Left forelimb (tissue), 1 donor: ENCODE data around the gene TDRD7.

Experiments
- DNase-seq: peaks from one replicate; pipeline ENCODE4 v3.0.0-alpha.2; 2018; ENCODE audit warnings: low spot score

The TDRD7 gene

DNA sequence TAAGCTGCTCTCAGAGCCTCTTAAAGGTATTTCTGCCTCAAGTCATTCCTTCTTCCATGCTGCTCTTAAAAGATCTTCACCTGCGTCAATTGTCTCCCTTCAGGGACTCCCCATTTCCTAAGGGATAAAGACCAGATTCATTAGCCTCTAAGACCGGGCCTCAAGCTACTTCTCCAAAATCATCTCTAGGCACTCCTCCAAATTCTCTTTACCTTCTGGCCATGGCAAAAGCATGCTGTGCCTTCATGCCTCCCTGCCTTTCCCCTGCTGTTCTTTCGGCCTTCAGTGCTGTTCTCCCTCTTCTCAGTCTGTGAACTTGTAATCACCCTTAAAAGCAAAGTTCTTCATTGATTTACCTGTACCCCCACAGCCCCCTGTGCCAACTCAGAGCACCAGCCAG lies 93.9 kb downstream of the TDRD7 start:
- DNase-seq, result no peak

DNA sequence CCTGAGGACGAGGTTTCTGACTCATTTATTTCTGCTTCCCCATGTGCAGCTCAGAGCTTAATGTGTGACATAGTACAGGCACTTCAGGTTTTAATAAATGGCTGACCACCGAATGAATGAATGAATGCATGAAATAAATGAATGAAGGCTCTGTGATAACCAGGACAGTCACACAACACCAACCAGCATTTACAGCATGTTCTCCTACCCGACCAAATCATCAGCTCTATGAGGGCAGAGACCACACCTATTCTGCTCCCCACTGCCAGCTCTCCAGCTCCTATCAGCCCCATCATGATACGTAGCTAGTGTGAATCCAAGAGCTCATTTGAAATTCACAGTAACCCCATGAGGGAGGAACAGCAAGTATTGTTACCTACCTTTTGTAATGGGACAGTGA lies 94.4 kb downstream of the TDRD7 start:
- DNase-seq, result no peak

DNA sequence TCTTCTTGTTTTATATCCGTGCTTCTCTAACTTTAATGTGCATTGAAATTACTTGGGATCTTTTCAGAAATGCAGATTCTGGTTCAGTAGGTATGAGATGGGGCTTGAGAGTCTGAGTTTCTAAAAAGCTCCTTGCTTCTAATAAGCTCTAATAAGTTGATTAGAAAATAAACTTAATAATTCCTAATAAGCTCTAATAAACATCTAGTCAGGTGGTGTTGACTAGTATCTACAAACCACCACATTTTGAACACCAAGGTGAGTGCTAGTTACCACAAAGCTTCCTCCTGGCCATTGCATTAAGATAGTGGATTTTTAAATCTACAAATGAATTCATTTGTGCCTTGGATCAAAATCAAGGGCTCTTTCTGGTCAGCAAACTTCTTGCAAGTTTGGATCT lies 94.9 kb downstream of the TDRD7 start:
- DNase-seq, result peak; percentile 9

- peak; percentile 20 for DNase-seq
Observed at GRCh38 chr9:97507428-97507984, 95.6 kb downstream of the TDRD7 start.

GRCh38 chr9:97508852-97509251 lies 97.0 kb downstream of the TDRD7 start:
- peak; percentile 22 for DNase-seq

- peak; percentile 15 for DNase-seq
Observed at GRCh38 chr9:97510797-97511654, 99.1 kb downstream of the TDRD7 start.

DNA sequence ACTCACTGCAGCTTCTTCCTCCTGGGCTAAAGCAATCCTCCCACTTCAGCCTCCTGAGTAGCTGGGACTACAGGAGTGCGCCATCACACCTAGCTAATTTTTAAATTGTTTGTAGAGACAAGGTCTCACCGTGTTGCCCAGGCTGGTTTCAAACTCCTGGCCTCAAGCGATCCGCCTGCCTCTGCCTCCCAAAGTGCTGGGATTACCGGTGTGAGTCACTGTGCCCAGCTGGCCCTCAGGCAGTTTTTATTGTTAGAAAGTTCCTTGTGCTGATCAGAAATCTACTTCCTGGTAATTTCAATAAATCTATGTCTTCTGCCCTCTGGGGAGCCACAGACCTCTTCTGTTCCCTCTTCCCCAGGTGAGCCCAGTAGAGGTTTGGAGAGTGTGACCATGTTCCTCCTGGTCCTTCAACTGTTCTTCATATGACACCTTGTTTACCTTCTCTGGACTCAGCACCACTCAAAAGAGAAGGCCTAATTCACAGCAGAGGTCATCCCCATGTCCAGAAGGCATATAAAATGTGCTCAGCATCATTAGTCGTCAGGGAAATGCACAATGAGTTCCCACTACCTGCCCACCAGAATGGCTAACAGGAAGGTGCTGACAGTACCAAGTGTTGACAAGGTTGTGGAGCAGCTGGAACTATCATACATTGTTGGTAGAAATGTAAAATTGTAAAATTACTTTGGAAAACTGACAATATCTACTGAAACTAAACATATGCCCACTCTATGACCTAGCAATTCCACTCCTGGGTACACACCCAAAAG lies 99.9 kb downstream of the TDRD7 start:
- DNase-seq, result peak; percentile 33

- DNase-seq, result peak; percentile 20
Observed at GRCh38 chr9:97512966-97513560, 101.2 kb downstream of the TDRD7 start.

GRCh38 chr9:97514531-97514930 lies 102.6 kb downstream of the TDRD7 start:
- peak; percentile 48 for DNase-seq

GRCh38 chr9:97515662-97516061 lies 103.8 kb downstream of the TDRD7 start:
- DNase-seq, result peak; percentile 26

DNA sequence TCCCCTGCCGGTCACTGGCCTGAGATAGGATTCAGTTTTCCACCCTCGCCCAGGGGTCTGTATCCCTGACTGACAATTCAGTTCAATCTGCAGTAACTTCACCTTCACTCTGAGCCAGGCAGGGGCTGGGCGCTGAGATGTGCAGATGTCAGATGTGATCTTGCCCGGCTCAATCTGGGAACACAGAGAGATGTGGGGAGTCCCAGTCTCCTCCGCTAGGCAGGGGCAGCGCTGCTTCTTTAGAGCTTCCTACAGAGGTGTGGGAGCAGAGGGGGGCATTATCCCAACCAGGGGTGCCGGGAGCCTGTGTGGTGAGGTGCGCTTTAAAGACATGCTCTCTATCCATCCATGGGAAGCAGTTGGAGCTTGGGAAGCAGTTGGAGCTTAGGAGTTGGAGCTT lies 104.2 kb downstream of the TDRD7 start:
- peak; percentile 44 for DNase-seq

GRCh38 chr9:97517331-97518089 lies 105.6 kb downstream of the TDRD7 start:
- peak; percentile 20 for DNase-seq

- DNase-seq, result peak; percentile 59
Observed at GRCh38 chr9:97518166-97518908, 106.4 kb downstream of the TDRD7 start.

DNA sequence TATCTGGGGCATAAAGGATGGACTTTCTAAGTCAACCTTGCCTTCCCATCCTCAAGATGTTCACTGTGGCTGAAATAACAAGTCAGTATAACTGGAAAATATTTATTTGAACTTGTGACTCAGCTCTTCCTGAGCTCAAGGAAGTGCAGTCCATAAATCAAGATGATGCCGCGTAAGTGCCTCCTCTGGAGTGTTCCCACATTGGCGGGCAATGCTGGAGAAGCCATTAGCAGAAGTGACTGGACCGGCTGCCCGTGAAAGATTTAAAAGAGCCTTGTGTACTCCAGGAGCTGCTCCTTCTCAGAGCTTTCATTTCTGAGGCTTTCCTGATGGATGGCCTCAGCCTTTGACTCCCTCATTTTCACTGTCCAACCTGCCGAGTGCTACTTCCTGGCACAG lies 107.0 kb downstream of the TDRD7 start:
- peak; percentile 45 for DNase-seq

DNA sequence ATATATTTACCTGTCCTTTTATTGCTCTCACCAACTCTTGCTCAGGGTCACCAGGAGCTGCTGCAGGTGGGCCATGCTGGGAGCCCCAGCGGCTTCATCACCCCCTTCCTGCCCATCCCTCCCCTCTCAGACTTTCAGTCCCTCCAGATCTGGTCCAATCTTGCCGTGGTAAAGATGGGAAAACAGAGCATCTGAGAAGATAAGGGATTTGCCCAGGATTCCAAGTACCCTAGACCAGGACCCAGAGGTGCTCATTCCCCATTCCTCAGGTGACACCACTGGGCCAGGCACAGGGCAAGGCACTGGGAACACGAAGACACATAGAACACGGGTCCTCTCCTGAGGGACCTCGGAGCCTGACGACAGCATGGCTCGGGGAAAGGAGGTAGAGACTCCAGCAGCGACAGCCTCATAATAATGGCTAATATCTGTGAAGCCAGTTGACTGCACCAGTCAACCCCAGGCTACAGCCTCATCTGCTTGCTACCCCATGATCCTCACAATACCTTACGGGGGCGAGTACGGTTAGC lies 107.6 kb downstream of the TDRD7 start:
- peak; percentile 5 for DNase-seq

GRCh38 chr9:97521576-97522333 lies 109.9 kb downstream of the TDRD7 start:
- no peak for DNase-seq

GRCh38 chr9:97524424-97524823 lies 112.5 kb downstream of the TDRD7 start:
- DNase-seq, result peak; percentile 36

DNA sequence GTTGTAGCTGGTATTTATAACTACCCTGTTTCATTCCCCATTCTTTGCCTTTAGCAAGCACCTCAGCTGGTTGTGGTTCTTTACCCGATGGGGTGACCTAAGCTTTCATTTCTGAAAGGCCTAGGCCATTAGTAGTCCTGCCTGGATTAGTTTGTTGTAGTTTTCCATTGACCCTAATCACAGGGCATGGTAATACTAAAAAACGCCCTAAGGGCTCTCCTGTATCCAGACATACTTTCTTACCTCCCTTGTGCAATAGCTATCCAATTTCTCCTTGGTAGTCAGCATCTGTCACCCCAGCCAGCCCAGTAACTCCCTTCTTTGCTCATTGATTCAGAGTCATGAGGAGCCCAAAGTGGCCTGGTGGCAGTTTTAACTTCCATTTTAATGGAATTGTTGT lies 113.6 kb downstream of the TDRD7 start:
- DNase-seq, result peak; percentile 28

- no peak for DNase-seq
Observed at GRCh38 chr9:97526895-97527575, 115.1 kb downstream of the TDRD7 start.
